ENCODE data around the gene MCRS1.
A peak's percentile ranks its signal among the peaks of the same experiment; 100 is the strongest.
"Not testable (repeated sequence)": the region's sequence is repeated elsewhere in the genome, so short reads cannot be mapped to it uniquely, and the experiment has no call there.

MCRS1 gene, protein sequence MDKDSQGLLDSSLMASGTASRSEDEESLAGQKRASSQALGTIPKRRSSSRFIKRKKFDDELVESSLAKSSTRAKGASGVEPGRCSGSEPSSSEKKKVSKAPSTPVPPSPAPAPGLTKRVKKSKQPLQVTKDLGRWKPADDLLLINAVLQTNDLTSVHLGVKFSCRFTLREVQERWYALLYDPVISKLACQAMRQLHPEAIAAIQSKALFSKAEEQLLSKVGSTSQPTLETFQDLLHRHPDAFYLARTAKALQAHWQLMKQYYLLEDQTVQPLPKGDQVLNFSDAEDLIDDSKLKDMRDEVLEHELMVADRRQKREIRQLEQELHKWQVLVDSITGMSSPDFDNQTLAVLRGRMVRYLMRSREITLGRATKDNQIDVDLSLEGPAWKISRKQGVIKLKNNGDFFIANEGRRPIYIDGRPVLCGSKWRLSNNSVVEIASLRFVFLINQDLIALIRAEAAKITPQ

GRCh38 chr12:49567611-49568441 is at the start of gene MCRS1:
Gene MCRS1, minus strand, starts transcription at chr12:49568142. Its CDS starts 1,411 bp downstream, at chr12:49566731.
- H3K4me3 ChIP-seq (ENCODE audit: low read depth, low read length): peak within 1 kb of the TSS; percentile 84
- peak; percentile 95 for DNase-seq (ENCODE audit: low read depth)
- TF ChIP-seq CTCF (IDR thresholded peaks at IDR 0.05; ENCODE audit: low read depth, low read length, missing control alignments): no peak

GRCh38 chr12:49616533-49617219 is 48.7 kb upstream of the MCRS1 start:
- TF ChIP-seq CTCF (IDR thresholded peaks at IDR 0.05; ENCODE audit: low read depth, low read length, missing control alignments): no peak
- DNase-seq (ENCODE audit: low read depth): no peak
- no peak overlapping the region for H3K4me3 ChIP-seq (ENCODE audit: low read depth, low read length)

DNA sequence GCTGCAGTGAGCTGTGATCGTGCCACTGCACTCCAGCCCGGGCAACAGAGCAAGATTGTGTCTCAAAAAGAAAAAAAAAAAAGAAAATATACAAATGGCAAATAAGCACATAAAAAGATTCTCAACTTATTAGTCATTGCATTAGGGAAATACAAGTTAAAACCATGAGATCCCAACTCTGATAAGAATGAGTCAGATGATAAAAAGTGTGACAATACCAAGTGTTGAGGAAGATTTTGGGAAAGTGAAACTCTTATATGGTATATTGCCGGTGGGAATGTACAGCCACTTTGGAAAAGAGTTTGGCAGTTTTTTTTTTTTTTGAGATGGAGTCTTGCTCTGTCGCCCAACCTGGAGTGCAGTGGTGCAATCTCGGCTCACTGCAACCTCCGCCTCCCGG is 47.8 kb upstream of the MCRS1 start:
- no peak for DNase-seq (ENCODE audit: low read depth)
- no peak for TF ChIP-seq CTCF (IDR thresholded peaks at IDR 0.05; ENCODE audit: low read depth, low read length, missing control alignments)
- no peak overlapping the region for H3K4me3 ChIP-seq (ENCODE audit: low read depth, low read length)

DNA sequence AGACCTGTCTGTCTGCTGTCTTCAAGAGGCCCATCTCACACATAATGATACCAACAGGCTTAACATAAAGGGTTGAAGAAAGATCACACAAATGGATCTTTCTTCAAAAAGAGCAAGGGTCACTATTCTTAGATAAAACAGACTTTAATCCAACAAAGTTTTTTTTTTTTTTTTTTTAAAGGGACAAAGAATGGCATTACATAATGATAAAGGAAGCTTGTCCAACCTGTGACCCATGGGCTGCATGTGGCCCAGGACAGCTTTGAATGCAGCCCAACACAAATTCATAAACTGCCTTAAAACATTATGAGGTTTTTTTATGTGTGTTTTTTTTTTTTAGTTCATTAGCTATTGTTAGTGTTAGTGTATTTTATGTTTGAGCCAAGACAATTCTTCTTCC is 44.3 kb upstream of the MCRS1 start:
- no peak for DNase-seq (ENCODE audit: low read depth)
- no peak overlapping the region for H3K4me3 ChIP-seq (ENCODE audit: low read depth, low read length)
- no peak for TF ChIP-seq CTCF (IDR thresholded peaks at IDR 0.05; ENCODE audit: low read depth, low read length, missing control alignments)

DNA sequence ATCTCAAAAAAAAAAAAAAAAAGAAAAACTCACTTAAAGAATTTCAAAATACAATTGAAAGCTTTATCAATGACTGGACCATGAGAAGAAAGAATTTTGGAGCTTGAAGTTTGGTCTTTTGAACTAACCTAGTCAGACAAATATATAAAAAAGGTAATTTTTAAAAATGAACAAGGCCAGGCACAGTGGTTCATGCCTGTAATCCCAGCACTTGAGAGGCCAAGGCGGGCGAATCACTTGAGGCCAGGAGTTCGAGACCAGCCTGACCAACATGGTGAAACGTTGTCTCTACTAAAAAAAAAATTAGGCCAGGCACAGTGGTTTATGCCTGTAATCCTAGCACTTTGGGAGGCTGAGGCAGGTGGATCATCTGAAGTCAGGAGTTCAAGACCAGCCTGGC is 42.8 kb upstream of the MCRS1 start:
- not testable (repeated sequence) for DNase-seq (ENCODE audit: low read depth); H3K4me3 ChIP-seq (ENCODE audit: low read depth, low read length)

DNA sequence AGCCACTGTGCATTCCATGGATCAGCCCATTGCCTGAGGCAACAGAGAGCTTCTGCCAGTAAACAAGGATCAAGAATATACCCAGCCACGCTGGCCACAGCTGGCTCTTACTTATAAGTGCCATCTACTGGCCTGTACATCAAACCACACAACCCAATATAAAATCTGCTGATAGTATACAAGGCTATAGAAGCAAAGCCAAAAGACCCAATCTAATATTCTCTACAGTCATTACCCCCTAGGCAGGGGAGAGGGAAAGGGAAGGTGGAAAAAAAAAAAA is 41.9 kb upstream of the MCRS1 start:
- TF ChIP-seq CTCF (IDR thresholded peaks at IDR 0.05; ENCODE audit: low read depth, low read length, missing control alignments): peak; percentile 7
- no peak overlapping the region for H3K4me3 ChIP-seq (ENCODE audit: low read depth, low read length)
- no peak for DNase-seq (ENCODE audit: low read depth)
